Liver (tissue), 9 donors: ENCODE results near the gene TRIO. TPM values are rescaled to one million over a fixed set of nuclear protein-coding genes. Genes with fewer than 3 reads are reported as not detected.

Experiments
- DNase-seq: peaks from one replicate; pipeline ENCODE4 v3.0.0-alpha.2; 2017; ENCODE audit warnings: low spot score
- H3K27ac ChIP-seq, 2 donors: one replicate each; pipeline ENCODE4 v1.7.0; 2013; ENCODE audit warnings: inconsistent platforms in 2 of 2, low read length in 2 of 2, control low read depth in 1 of 2, low read depth in 1 of 2, mild to moderate bottlenecking in 1 of 2
- H3K27me3 ChIP-seq, 4 donors: one replicate each; pipeline versions ENCODE4 v1.6.1 to v1.7.0; 2013; ENCODE audit warnings: low read length in 3 of 4, inconsistent platforms in 1 of 4, mild to moderate bottlenecking in 1 of 4, moderate library complexity in 1 of 4; ENCODE audit not compliant: control insufficient read depth in 4 of 4, insufficient read depth in 4 of 4
- H3K36me3 ChIP-seq, 4 donors: one replicate each; pipeline versions ENCODE4 v1.6.1 to v1.7.0; 2013; ENCODE audit warnings: low read length in 3 of 4, mild to moderate bottlenecking in 3 of 4, low read depth in 1 of 4, moderate library complexity in 1 of 4; ENCODE audit not compliant: control insufficient read depth in 4 of 4, insufficient read depth in 3 of 4
- H3K4me1 ChIP-seq, 4 donors: one replicate each; pipeline versions ENCODE4 v1.6.1 to v1.7.0; 2013; ENCODE audit warnings: low read length in 3 of 4, mild to moderate bottlenecking in 3 of 4, moderate library complexity in 1 of 4; ENCODE audit not compliant: control insufficient read depth in 4 of 4, insufficient read depth in 4 of 4
- H3K4me3 ChIP-seq, 3 donors: one replicate each; pipeline versions ENCODE4 v1.6.1 to v1.7.0; 2013; ENCODE audit warnings: low read length in 3 of 3, control low read depth in 1 of 3, low read depth in 1 of 3, mild to moderate bottlenecking in 1 of 3
- H3K9ac ChIP-seq, 2 donors: one replicate each; pipeline ENCODE4 v1.7.0; 2013; ENCODE audit warnings: low read length in 2 of 2, mild to moderate bottlenecking in 2 of 2, moderate library complexity in 2 of 2, control low read depth in 1 of 2, low read depth in 1 of 2
- H3K9me3 ChIP-seq, 4 donors: one replicate each; pipeline versions ENCODE4 v1.6.1 to v1.7.0; 2013; ENCODE audit warnings: low read length in 3 of 4; ENCODE audit not compliant: control insufficient read depth in 4 of 4
- CTCF ChIP-seq: fragments of 150-350 bp; IDR thresholded peaks from 2 replicates; pipeline ENCODE4 v1.5.1; 2017; ENCODE audit warnings: improper control_type of control experiment, low read depth, low read length; ENCODE audit not compliant: missing input control
- EGR1 ChIP-seq, 2 donors: IDR thresholded peaks; 2 replicates each; pipeline ENCODE4 v1.6.1; 2016 to 2018; ENCODE audit warnings: antibody characterized with exemption in 2 of 2, low read depth in 2 of 2
- FOXA1 ChIP-seq: IDR thresholded peaks from 2 replicates; pipeline ENCODE4 v1.6.1; 2016; ENCODE audit warnings: antibody characterized with exemption
- FOXA2 ChIP-seq: IDR thresholded peaks from 2 replicates; pipeline ENCODE4 v1.6.1; 2016; ENCODE audit warnings: antibody characterized with exemption
- GABPA ChIP-seq, 2 donors: IDR thresholded peaks in 1 of 2; conservative IDR thresholded peaks in 1 of 2; 2 replicates each; pipeline ENCODE4 v1.6.1; 2016; ENCODE audit warnings: antibody characterized with exemption in 2 of 2, mild to moderate bottlenecking in 1 of 2, moderate library complexity in 1 of 2
- HNF4A ChIP-seq, 2 donors: conservative IDR thresholded peaks; 2 replicates each; pipeline ENCODE4 v1.6.1; 2016; ENCODE audit warnings: antibody characterized with exemption in 2 of 2, mild to moderate bottlenecking in 2 of 2
- HNF4G ChIP-seq: IDR thresholded peaks from 2 replicates; pipeline ENCODE4 v1.6.1; 2016; ENCODE audit warnings: antibody characterized with exemption
- JUND ChIP-seq, 2 donors: IDR thresholded peaks; 2 replicates each; pipeline ENCODE4 v1.6.1; 2016; ENCODE audit warnings: antibody characterized with exemption in 2 of 2
- MAX ChIP-seq: IDR thresholded peaks from 2 replicates; pipeline ENCODE4 v1.6.1; 2016; ENCODE audit warnings: antibody characterized with exemption
- RAD21 ChIP-seq, 2 donors: IDR thresholded peaks; 2 replicates each; pipeline ENCODE4 v1.6.1; 2016; ENCODE audit warnings: antibody characterized with exemption in 2 of 2, mild to moderate bottlenecking in 2 of 2
- REST ChIP-seq: IDR thresholded peaks from 2 replicates; pipeline ENCODE4 v1.6.1; 2016; ENCODE audit warnings: antibody characterized with exemption, mild to moderate bottlenecking
- RXRA ChIP-seq, 2 donors: IDR thresholded peaks; 2 replicates each; pipeline ENCODE4 v1.6.1; 2017 to 2018; ENCODE audit warnings: antibody characterized with exemption in 2 of 2, mild to moderate bottlenecking in 1 of 2
- SP1 ChIP-seq: IDR thresholded peaks from 2 replicates; pipeline ENCODE4 v1.6.1; 2018; ENCODE audit warnings: antibody characterized with exemption, mild to moderate bottlenecking
- TAF1 ChIP-seq: conservative IDR thresholded peaks from 2 replicates; pipeline ENCODE4 v1.6.1; 2016; ENCODE audit warnings: antibody characterized with exemption, mild to moderate bottlenecking
- YY1 ChIP-seq: IDR thresholded peaks from 2 replicates; pipeline ENCODE4 v1.6.1; 2016; ENCODE audit warnings: antibody characterized with exemption, mild to moderate bottlenecking
- WGBS: extraction: QIAGEN DNeasy Blood & Tissue Kit; methylation state at CpG from one replicate; pipeline ENCODE4 v1.1.7; 2013; 5-methylcytosine and 5-hydroxymethylcytosine counted together
- polyA plus RNA-seq, 2 donors: library from polyadenylated mRNA; stranded (reverse) in 1 of 2; unstranded in 1 of 2; fragments of 200-250 nt in 1 of 2; fragments of >200 nt in 1 of 2; fragmentation: Nextera tagmentation in 1 of 2; extraction: Ambion mirVana in 1 of 2; gene quantifications; one replicate each; pipeline versions ENCODE4 v1.2.1 to v1.2.3, GENCODE V29; 2013 to 2015
- total RNA-seq, 2 donors: library from RNA; depleted of rRNA; stranded (reverse); fragments of >200 nt; gene quantifications; one replicate each; pipeline ENCODE4 v1.2.3, GENCODE V29; 2014
- TF ChIP-seq, protein P1 (sequence below): IDR thresholded peaks from 2 replicates; pipeline ENCODE4 v1.6.1; 2016; ENCODE audit warnings: antibody characterized with exemption
- TF ChIP-seq, protein P2 (sequence below): IDR thresholded peaks from 2 replicates; pipeline ENCODE4 v1.6.1; 2016; ENCODE audit warnings: antibody characterized with exemption
- donor health status: healthy.
- donor health status: healthy.
- donor health status: healthy.
- donor health status: healthy.
- donor health status: healthy.

The TRIO gene
- total and polyA plus RNA-seq, 4 donors: 8.5 to 86.2 (median 16.0) TPM

- 85% methylated on average over 6 of the region's 6 CpGs for WGBS
Measured at GRCh38 chr5:14153071-14153864, 10.1 kb downstream of the TRIO start.

More at GRCh38 chr5:14153071-14153864, 10.1 kb downstream of the TRIO start:
- Histone ChIP-seq H3K27ac (no peak overlapping the region), H3K4me3 (no peak overlapping the region), H3K9me3 (no peaks in the 10 kb centered on the region), H3K4me1 (peaks cover 6 to 25% (median 18%) of the 10 kb centered on the region in 4 donors), H3K36me3 (no peaks in the 10 kb centered on the region), H3K27me3 (no peaks in the 10 kb centered on the region), H3K9ac (no peak overlapping the region)
- no peak for DNase-seq
- TF ChIP-seq FOXA1 (no peak), RAD21 (IDR thresholded peaks at IDR 0.05) (no peak), RXRA (IDR thresholded peaks at IDR 0.05) (no peak), HNF4A (conservative IDR thresholded peaks at IDR 0.05) (no peak), JUND (IDR thresholded peaks at IDR 0.05) (no peak), YY1 (no peak), TAF1 (no peak), MAX (no peak), GABPA (IDR thresholded peaks at IDR 0.05 in 1 of 2, conservative IDR thresholded peaks at IDR 0.05 in 1 of 2) (no peak), EGR1 (IDR thresholded peaks at IDR 0.05; ENCODE audit: low read depth in 2 of 2) (no peak), FOXA2 (no peak), HNF4G (no peak), CTCF (no peak), SP1 (no peak), REST (no peak)
- TF ChIP-seq, protein P1, sequence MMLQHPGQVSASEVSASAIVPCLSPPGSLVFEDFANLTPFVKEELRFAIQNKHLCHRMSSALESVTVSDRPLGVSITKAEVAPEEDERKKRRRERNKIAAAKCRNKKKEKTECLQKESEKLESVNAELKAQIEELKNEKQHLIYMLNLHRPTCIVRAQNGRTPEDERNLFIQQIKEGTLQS: no peak
- TF ChIP-seq, protein P2, sequence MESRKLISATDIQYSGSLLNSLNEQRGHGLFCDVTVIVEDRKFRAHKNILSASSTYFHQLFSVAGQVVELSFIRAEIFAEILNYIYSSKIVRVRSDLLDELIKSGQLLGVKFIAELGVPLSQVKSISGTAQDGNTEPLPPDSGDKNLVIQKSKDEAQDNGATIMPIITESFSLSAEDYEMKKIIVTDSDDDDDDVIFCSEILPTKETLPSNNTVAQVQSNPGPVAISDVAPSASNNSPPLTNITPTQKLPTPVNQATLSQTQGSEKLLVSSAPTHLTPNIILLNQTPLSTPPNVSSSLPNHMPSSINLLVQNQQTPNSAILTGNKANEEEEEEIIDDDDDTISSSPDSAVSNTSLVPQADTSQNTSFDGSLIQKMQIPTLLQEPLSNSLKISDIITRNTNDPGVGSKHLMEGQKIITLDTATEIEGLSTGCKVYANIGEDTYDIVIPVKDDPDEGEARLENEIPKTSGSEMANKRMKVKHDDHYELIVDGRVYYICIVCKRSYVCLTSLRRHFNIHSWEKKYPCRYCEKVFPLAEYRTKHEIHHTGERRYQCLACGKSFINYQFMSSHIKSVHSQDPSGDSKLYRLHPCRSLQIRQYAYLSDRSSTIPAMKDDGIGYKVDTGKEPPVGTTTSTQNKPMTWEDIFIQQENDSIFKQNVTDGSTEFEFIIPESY: no peak
